ENCODE data around the gene ARHGAP30. TPM values are rescaled to one million over a fixed set of nuclear protein-coding genes. Genes with fewer than 3 reads are reported as not detected.

ARHGAP30 gene
- total and polyA plus RNA-seq, 2 of the 4 experiments (the other 2 are of a cell fraction) = 0.02 TPM; not detected in 1

- Histone ChIP-seq H4K5ac (ENCODE audit: low read depth, low read length) (no peak overlapping the region), H2AK5ac (ENCODE audit: low read depth, low read length) (no peak overlapping the region; the same call in 1 of the 2 replicates), H2BK15ac (ENCODE audit: low read depth, low read length) (no peak overlapping the region), H2AK9ac (replicated peaks; ENCODE audit: low read depth, low read length, poor library complexity) (no peak overlapping the region), H3K4me3 (ENCODE audit: insufficient read depth, low read depth, low read length) (no peak overlapping the region), H3K4me2 (ENCODE audit: low read depth, low read length) (no peak overlapping the region), H2AFZ (replicated peaks; ENCODE audit: low read length, poor library complexity) (no peak overlapping the region), H3K14ac (replicated peaks; ENCODE audit: low read depth, low read length) (no peak overlapping the region), H3K36me3 (ENCODE audit: control insufficient read depth, insufficient read depth, low read length) (no peaks in the 10 kb centered on the region), H2BK20ac (ENCODE audit: low read depth, low read length) (no peak overlapping the region), H4K8ac (ENCODE audit: low read depth in 2 of 2, low read length in 2 of 2) (no peak overlapping the region), H3K23ac (ENCODE audit: low read depth, low read length) (no peak overlapping the region), H3K9me3 (ENCODE audit: control insufficient read depth, insufficient read depth, low read length) (no peaks in the 10 kb centered on the region), H3K4ac (ENCODE audit: low read depth, low read length) (no peak overlapping the region), H2BK120ac (ENCODE audit: low read depth, low read length) (no peak overlapping the region), H3K79me1 (ENCODE audit: low read depth in 1 of 2, low read length in 2 of 2) (no peaks in the 10 kb centered on the region), H4K20me1 (ENCODE audit: insufficient read depth, low read length) (no peaks in the 10 kb centered on the region), H3K56ac (ENCODE audit: extremely low read depth, insufficient read depth, low read length) (no peak overlapping the region), H3K27me3 (ENCODE audit: control insufficient read depth, insufficient read depth, low read length) (no peaks in the 10 kb centered on the region), H4K91ac (ENCODE audit: insufficient read depth, low read depth, low read length) (no peak overlapping the region), H3K9me1 (ENCODE audit: insufficient read depth, low read length) (peaks cover 26% of the 10 kb centered on the region), H2BK5ac (ENCODE audit: low read depth, low read length, poor library complexity, severe bottlenecking) (no peak overlapping the region), H3K4me1 (ENCODE audit: control insufficient read depth, insufficient read depth, low read length) (peaks cover 24% of the 10 kb centered on the region), H3K18ac (ENCODE audit: low read depth, low read length) (no peak overlapping the region), H3K27ac (ENCODE audit: insufficient read depth, low read length) (no peak overlapping the region), H3K9ac (ENCODE audit: low read depth, low read length) (no peak overlapping the region)
- BruUV-seq (replicated peaks) = no TSS peak
- DNase-seq (no peak), ATAC-seq (ENCODE audit: low read depth) (no peak)
- dilution Hi-C loops (cut with HindIII; ENCODE audit: low sequenced_read_pairs, unreplicated experiment) (no loop called here), intact Hi-C loops (cut with micrococcal nuclease) (no loop called here), in situ Hi-C loops (cut with MboI; ENCODE audit: low sequenced_read_pairs) (no loop called here)
- CTCF ChIA-PET = no interaction called here
- TF ChIP-seq RAD21 (IDR thresholded peaks at IDR 0.05; ENCODE audit: low read length) = no peak
- no peak for TF ChIP-seq MAFK (IDR thresholded peaks at IDR 0.05; ENCODE audit: low read depth, low read length)
- no peak for TF ChIP-seq MAZ (IDR thresholded peaks at IDR 0.05; ENCODE audit: borderline replicate concordance, low read depth, low read length)
- TF ChIP-seq SMC3 (IDR thresholded peaks at IDR 0.05; ENCODE audit: low read depth, low read length) = no peak
- TF ChIP-seq RFX5 (IDR thresholded peaks at IDR 0.05; ENCODE audit: low read depth, low read length) = no peak
- no peak for TF ChIP-seq ELK1 (IDR thresholded peaks at IDR 0.05; ENCODE audit: borderline replicate concordance, low read depth, low read length)
- TF ChIP-seq MXI1 (IDR thresholded peaks at IDR 0.05; ENCODE audit: borderline replicate concordance, low read depth, low read length) = no peak
- no peak for TF ChIP-seq USF2 (IDR thresholded peaks at IDR 0.05; ENCODE audit: low read depth, low read length)
- no peak for TF ChIP-seq RCOR1 (IDR thresholded peaks at IDR 0.05; ENCODE audit: insufficient replicate concordance, low read length)
- no peak for TF ChIP-seq CHD1 (IDR thresholded peaks at IDR 0.05; ENCODE audit: low read depth, low read length)
- TF ChIP-seq NFE2L2 (IDR thresholded peaks at IDR 0.05; ENCODE audit: low read depth, low read length) = no peak
- no peak for TF ChIP-seq CTCF (conservative IDR thresholded peaks at IDR 0.05; ENCODE audit: low read depth, low read length)
- TF ChIP-seq POLR2A (IDR thresholded peaks at IDR 0.05; ENCODE audit: low read depth, low read length) = no peak
- no peak for TF ChIP-seq BHLHE40 (IDR thresholded peaks at IDR 0.05; ENCODE audit: low read depth, low read length)
- TF ChIP-seq CEBPB (IDR thresholded peaks at IDR 0.05; ENCODE audit: low read depth, low read length) = no peak
- TF ChIP-seq FOS (IDR thresholded peaks at IDR 0.05; ENCODE audit: low read depth, low read length) = no peak
- POLR2A ChIA-PET (ENCODE audit: unreplicated experiment) = no interaction called here
- 17% methylated on average over 1 of the region's 4 CpGs; no CpG with 5 or more reads in 1 of the 2 experiments for WGBS, 2 experiments (ENCODE audit: extremely low coverage in 2 of 2, insufficient read length in 1 of 2)
These were observed 16.8 kb upstream of the ARHGAP30 start for GRCh38 chr1:161086457-161086856.

Measured in IMR-90 (cell line).